NCI-H2081 treated with DMSO at 0.1 percent for 48 hours (cell line): Measurements from ENCODE around the gene DDX1.
"Not testable (repeated sequence)": the region's sequence is repeated elsewhere in the genome, so short reads cannot be mapped to it uniquely, and the experiment has no call there.

Source experiments
- DNase-seq: peaks from one replicate; lab custom pipeline; 2025; lab: John Stamatoyannopoulos, UW

Gene DDX1

GRCh38 chr2:15616850-15617777 lies 25.4 kb downstream of the DDX1 start:
- no peak for DNase-seq

GRCh38 chr2:15617778-15618448 lies 26.2 kb downstream of the DDX1 start:
- DNase-seq = no peak

- no peak for DNase-seq
Observed at GRCh38 chr2:15618449-15618855, 26.8 kb downstream of the DDX1 start.

DNA sequence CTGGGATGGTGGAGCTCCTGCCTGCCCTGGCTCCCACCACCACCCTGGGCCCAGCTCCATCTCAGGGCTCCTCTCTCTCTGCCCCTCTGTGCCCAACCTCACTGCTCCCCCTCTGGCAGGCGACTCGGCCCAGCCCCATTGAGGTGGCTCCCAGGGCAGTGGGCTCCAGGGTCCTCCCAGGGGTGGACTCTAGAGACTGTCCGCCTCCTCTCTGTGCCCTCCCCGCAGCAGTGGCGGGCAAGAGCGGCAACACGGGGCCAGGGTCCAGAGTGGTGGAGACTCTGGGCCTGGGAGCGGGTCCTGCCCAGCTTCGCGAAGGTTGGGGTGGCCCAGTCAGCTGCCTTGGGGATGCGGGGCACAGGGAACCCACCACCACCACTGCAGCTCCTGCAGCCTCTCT lies 27.4 kb downstream of the DDX1 start:
- DNase-seq = no peak

DNA sequence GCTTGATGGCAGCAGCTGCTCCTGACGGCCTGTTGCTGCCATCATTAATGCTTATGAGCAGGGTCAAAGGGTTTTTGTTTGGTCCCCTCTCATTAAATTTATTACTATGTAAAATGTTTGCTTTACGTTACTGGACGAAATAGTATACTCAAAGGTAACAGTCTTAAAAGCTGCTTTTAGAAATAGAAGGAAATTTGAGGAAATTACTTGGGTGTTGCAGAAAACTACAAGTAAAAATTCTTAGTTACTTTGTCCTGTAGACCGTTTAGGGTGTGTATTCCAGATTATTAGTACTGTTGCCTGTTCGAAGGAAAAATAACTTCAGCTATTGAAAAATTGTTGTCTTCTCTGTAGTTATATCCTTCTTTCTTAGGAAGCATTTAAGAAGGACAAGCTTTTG lies 27.8 kb downstream of the DDX1 start:
- no peak for DNase-seq

DNA sequence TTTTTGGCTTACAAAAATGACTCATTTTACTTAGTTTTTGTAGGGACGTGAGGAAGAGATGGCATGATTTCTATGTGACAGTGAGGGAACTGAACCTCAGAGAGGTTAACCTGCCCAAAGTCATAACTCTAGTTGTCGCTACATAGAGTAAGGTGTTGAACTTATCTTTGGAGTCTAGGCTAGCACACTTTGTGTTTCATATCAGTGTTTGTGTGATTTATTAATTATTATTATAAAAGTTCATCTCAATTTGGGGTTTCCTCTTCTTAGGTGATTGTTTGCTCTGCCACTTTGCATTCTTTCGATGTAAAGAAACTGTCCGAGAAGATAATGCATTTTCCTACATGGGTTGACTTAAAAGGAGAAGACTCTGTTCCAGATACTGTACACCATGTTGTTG lies 28.3 kb downstream of the DDX1 start:
- no peak for DNase-seq

DNA sequence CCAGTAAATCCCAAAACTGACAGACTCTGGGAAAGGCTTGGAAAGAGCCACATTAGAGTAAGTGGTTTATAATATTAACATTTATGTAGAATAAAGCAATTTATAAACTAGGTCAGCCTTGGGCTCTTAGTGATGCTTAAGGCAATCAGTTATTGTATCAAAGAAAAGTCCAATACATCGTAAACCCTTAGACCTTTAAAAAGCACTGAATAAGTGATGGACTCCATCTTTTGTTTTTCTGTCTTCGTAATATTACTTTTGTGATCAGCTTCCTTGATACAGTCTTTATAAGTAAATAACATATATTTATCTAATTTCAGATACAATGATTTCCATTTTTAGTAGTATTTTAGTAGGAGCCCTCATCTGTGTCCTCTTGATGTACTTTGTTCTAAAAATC lies 28.7 kb downstream of the DDX1 start:
- no peak for DNase-seq

DNA sequence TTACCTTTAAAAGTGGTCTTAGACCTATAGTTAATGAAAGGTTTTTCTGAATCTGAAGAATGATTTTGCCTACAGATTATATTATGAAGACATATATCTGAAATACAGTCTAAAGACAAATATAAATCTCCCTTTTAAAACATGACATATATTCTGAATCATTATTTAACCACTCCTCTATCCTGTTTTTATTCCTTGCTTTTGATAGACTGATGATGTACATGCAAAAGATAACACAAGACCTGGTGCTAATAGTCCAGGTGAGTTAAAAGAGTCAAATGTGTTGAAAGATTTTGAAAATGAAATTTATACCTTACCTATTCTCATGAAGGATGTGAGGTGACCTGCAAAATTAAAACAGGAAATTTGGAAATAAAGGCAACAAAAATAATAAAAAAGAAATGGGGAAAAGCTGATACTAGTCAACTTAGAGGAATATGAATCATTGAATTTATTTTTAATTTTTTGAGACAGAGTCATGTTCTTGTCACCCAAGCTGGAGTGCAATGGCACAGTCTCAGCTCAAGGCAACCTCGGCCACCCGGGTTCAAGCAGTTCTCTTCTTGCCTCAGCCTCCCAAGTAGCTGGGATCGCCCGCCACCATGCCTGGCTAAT lies 29.3 kb downstream of the DDX1 start:
- no peak for DNase-seq

- not testable (repeated sequence) for DNase-seq
Observed at GRCh38 chr2:15621472-15621870, 29.8 kb downstream of the DDX1 start.

DNA sequence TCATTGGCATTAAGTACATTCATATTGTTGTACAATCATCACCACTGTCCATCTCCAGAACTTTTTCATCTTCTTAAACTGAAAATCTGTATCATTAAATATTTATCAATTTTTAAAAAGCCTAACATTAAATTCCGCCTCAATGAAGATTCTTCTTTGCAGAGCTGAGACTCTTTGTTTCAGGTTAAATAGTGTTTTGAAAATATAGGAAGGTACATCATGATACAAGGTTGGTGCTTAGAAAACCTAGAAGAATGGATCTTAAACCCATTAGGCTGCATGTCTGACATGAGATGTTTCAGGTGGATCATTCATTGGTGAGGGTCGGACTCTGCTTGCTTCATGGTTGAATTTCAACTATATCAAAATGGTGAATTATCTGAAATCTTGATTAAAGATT lies 30.5 kb downstream of the DDX1 start:
- DNase-seq = no peak

DNA sequence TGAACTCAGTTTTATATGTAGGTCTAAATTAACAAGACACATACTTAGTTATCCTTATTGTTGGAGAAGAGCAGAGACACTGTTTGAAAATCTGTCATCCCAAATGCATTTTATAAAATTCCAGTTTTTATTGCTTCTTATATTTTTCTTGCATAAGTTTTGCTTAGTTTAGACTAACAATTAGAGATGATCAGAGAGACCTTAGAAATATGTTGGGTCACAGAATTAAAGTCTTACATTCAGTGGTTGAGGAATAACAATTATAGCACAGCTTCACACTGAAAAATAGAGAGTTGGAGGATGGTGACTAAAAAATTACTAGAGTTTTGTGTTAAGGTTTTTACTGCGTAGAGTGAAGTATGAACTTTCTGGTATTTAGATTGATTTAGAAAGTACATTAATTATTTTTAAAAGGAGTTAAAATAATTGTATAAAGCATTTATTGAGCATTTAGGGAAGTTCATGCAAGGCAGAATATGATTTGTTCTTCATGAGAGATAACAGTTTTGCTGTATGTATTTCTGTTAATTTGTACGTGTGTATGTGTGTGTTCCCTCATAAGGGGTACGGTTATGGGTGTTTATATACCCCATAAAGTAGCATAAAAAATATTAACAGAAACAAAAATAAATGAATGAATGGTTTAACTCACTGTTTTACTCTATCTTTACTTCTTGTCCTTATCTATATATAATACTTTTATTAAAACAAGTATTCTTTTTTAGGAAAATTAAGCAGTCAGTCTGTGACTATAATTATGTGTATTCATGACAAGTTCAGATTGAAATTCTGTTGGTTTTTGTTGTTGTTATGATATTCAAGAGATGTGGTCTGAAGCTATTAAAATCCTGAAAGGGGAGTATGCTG lies 31.2 kb downstream of the DDX1 start:
- no peak for DNase-seq

GRCh38 chr2:15623481-15623796 lies 31.8 kb downstream of the DDX1 start:
- DNase-seq = no peak

DNA sequence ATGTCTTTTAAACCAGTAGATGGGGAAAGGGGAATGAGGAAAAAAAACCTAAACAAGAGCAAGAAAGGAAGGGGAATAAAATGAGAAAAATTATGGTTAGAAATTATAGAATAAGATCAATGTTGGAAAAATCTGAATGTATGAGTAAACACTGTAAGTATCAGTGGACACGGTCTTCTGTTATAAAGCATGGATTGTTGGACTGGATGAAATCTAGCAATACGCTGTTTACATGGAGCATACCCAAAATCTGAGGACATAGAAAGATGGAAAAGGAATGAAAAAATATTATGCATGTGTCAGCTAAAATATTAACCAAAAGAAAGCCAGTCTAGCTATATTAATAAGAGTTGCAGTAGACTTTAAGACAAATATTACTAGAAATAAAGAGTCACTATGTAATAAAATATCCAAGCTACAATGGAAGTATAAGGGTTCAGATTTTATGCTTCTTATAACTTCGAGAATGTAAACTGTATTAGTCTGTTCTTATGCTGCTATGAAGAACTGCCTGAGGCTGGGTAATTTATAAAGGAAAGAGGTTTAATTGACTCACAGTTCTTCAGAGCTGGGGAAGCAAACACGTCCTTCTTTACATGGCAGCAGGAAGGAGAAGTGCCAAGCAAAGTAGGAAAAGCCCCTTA lies 32.4 kb downstream of the DDX1 start:
- no peak for DNase-seq

GRCh38 chr2:15624903-15625302 lies 33.2 kb downstream of the DDX1 start:
- DNase-seq = no peak

DNA sequence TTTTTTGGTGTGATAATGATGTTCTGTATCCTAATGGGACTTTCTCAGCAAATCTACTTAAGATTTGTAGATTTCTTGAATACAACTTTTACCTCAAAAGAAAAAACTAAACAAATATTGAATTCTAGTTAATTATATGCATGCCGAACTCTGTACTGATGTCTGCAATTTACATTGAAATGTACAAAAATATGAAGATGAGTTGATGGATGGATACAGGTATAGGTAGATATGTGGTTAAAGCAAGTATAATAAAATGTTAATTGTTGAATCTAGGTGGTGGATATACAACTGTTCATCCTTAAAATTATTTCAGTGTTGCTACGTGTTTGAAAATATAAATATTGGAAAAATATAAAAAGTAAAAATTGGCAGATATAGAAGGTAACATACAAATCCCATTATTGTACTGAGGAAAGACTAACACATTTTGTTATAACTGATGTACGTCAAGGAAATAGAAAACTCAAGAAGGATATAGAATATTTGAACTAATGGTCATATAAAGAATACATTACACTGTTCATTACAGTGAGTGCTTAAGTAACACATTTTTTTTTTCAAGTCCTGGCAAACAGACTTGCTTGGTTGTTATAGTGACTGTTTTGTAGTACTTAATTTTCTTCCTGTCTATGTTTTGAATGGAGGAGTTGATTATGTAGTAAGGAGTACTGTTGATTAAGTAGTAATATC lies 33.8 kb downstream of the DDX1 start:
- no peak for DNase-seq

- no peak for DNase-seq
Observed at GRCh38 chr2:15626126-15626525, 34.5 kb downstream of the DDX1 start.

GRCh38 chr2:15626967-15627366 lies 35.3 kb downstream of the DDX1 start:
- no peak for DNase-seq

- DNase-seq = no peak
Observed at GRCh38 chr2:15627817-15628684, 36.4 kb downstream of the DDX1 start.

DNA sequence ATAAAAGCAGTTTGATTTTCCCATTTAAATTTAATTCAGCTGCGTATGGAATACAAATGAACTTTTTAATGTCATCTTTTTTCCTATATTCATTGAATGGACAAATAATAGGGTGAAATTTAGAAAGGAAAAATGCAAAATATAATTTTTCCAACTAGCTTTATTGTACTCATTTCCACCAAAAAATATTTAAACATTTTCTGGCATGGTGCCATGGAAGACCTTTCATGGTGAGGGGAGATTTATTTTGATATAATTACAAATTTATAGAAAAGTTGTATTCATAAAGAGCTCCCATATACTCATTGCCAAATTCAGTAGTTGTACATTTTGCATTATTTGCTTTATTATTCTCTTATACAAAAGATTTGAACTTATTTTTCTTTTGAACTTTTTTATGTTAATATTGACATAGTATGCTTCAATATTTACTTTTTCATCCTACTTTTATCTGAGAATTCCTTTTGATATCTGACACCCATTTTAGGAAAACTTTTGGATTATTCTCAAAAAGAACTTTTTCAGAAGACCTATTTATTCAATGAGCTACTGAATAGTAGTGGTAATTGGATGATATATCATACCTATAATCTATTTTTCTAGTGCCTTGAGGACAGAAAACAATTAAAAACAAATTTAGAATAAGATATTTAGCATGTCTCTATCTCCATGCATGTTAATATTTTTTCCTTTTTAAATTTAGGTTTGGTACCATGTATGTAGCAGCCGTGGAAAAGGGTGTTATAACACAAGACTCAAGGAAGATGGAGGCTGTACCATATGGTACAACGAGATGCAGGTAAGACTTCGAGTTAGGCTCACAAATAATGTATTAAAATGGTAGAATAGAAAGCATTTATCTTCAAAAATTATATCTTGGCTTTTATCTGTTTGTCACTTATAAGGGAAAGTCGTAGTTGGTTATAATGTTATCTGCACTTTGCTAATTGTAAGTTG lies 37.5 kb downstream of the DDX1 start:
- no peak for DNase-seq
